MCF 10A (cell line): ENCODE results near the gene IGF1. TPM values are rescaled to one million over a fixed set of nuclear protein-coding genes. Genes with fewer than 3 reads are reported as not detected.

Experiments used
- BruUV-seq: library from RNA; stranded (reverse); fragments of 400-500 nt; replicated peaks from 2 replicates; lab custom pipeline; 2021; lab: Mats Ljungman, UMichigan
- CTCF ChIA-PET: fragments of 300-600 bp; sonication (Branson Sonifier 250); formaldehyde crosslinking; extraction: SDS; loops from one replicate; lab custom pipeline; 2021; ENCODE audit warnings: antibody characterized with exemption, inconsistent platforms; lab: Yijun Ruan, JAX
- POLR2A ChIA-PET: fragments of 300-600, 350-650 bp; sonication (Branson Sonifier 250); formaldehyde crosslinking; extraction: SDS; loops from one replicate; lab custom pipeline; 2020; ENCODE audit warnings: antibody characterized with exemption, inconsistent platforms; lab: Yijun Ruan, JAX
- DNase-seq: peaks from one replicate; pipeline ENCODE4 v3.0.0-alpha.2; 2018; ENCODE audit not compliant: unreplicated experiment
- H3K27ac Mint-ChIP-seq: one replicate; pipeline ENCODE4 v1.8.0; 2022; ENCODE audit warnings: mild to moderate bottlenecking, low read depth, mixed read lengths; ENCODE audit not compliant: unreplicated experiment
- H3K27me3 Mint-ChIP-seq: one replicate; pipeline ENCODE4 v1.8.0; 2022; ENCODE audit warnings: mixed read lengths; ENCODE audit not compliant: insufficient read depth, unreplicated experiment
- H3K36me3 Mint-ChIP-seq: one replicate; pipeline ENCODE4 v1.8.0; 2022; ENCODE audit warnings: mild to moderate bottlenecking, moderate library complexity, mixed read lengths; ENCODE audit not compliant: insufficient read depth, unreplicated experiment
- H3K4me1 Mint-ChIP-seq: one replicate; pipeline ENCODE4 v1.8.0; 2022; ENCODE audit warnings: mixed read lengths; ENCODE audit not compliant: insufficient read depth, unreplicated experiment
- H3K4me3 Mint-ChIP-seq: one replicate; pipeline ENCODE4 v1.8.0; 2022; ENCODE audit warnings: mild to moderate bottlenecking, moderate library complexity, mixed read lengths; ENCODE audit not compliant: unreplicated experiment
- H3K9me3 Mint-ChIP-seq: one replicate; pipeline ENCODE4 v1.8.0; 2022; ENCODE audit warnings: mixed read lengths; ENCODE audit not compliant: unreplicated experiment
- intact Hi-C: fragments of 100-400 bp; cut with micrococcal nuclease; formaldehyde crosslinking; loops from 2 replicates; pipeline ENCODE4 v1.14.1; 2022
- total RNA-seq: library from RNA; stranded (reverse); gene quantifications from 2 replicates; pipeline ENCODE4 v1.2.3, GENCODE V29; 2022
- TF ChIP-seq, protein P1 (sequence below): fragments of 200-600 bp; IDR thresholded peaks from one replicate; pipeline ENCODE4 v1.8.0; 2022; ENCODE audit warnings: antibody characterized with exemption, mild to moderate bottlenecking; ENCODE audit not compliant: unreplicated experiment

IGF1 gene
- total RNA-seq, 1 experiment from 2014 or later, result not detected

DNA sequence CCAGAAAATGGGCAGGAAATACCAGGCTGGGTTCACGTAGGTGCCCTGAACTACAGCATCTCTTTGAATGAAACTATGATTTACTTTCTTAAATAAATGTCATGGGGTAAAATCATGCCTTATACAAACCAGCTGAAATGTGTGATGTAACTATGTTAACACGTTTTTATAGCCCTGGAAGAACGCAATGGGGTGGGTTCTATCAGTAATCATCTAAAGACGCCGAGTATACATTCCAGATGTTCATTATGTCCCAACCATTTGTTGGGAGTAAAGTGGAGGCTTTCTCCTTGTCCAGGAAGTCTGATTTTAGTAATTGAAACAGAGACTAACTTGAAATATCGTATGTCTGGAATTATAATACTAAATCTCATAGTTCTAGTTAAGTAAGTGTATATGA, 16.2 kb upstream of the IGF1 start:
- no peak for DNase-seq
- no TSS peak for BruUV-seq
- TF ChIP-seq, protein P1, sequence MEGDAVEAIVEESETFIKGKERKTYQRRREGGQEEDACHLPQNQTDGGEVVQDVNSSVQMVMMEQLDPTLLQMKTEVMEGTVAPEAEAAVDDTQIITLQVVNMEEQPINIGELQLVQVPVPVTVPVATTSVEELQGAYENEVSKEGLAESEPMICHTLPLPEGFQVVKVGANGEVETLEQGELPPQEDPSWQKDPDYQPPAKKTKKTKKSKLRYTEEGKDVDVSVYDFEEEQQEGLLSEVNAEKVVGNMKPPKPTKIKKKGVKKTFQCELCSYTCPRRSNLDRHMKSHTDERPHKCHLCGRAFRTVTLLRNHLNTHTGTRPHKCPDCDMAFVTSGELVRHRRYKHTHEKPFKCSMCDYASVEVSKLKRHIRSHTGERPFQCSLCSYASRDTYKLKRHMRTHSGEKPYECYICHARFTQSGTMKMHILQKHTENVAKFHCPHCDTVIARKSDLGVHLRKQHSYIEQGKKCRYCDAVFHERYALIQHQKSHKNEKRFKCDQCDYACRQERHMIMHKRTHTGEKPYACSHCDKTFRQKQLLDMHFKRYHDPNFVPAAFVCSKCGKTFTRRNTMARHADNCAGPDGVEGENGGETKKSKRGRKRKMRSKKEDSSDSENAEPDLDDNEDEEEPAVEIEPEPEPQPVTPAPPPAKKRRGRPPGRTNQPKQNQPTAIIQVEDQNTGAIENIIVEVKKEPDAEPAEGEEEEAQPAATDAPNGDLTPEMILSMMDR, result no peak
- Mint-ChIP-seq H3K36me3 (no peaks in the 10 kb centered on the region), H3K9me3 (peaks cover 11% of the 10 kb centered on the region), H3K27me3 (peaks cover 4% of the 10 kb centered on the region), H3K27ac (no peak overlapping the region), H3K4me1 (no peaks in the 10 kb centered on the region), H3K4me3 (no peak overlapping the region)
- ChIA-PET POLR2A (no interaction called here), CTCF (interaction anchor here (1.5 to 2.0 kb wide), 2 partner anchors 12 to 13 kb away, joined by 7 to 9 read pairs; no protein-coding TSS in a partner anchor)
- intact Hi-C loops, result no loop called here

DNA sequence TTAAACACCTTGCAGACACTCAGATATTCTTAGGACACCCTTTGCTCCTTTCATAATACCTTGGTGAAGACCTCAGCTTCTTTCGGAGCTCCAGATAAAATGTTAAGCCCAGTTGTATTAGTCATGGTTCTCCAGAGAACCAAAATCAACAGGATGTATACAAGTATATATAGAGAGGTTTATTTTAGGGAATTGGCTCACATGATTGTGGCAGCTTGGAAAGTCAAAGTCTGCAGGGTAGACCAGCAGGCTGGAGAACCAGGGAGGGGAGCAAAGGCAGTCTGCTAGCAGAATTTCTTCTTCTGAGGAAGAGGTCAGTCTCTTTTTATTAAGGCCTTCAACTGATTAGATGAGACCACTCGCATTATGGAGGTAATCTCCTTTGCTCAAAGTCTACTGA, 6.9 kb upstream of the IGF1 start:
- intact Hi-C loops, result no loop called here
- H3K4me1 Mint-ChIP-seq, result peaks cover 8% of the 10 kb centered on the region
- no peak overlapping the region for H3K27ac Mint-ChIP-seq
- CTCF ChIA-PET, result interaction anchor here (0.6 to 1.0 kb wide), 3 partner anchors 17 to 800 kb away, joined by 3 to 4 read pairs (median 3); no protein-coding TSS in a partner anchor
- H3K9me3 Mint-ChIP-seq, result peaks cover 7% of the 10 kb centered on the region
- no TSS peak for BruUV-seq
- no peak overlapping the region for H3K4me3 Mint-ChIP-seq
- TF ChIP-seq, protein P1, result no peak
- no peak for DNase-seq
- POLR2A ChIA-PET, result no interaction called here
- no peaks in the 10 kb centered on the region for H3K36me3 Mint-ChIP-seq
- peaks cover 12% of the 10 kb centered on the region for H3K27me3 Mint-ChIP-seq

GRCh38 chr12:102486153-102486552, 5.8 kb upstream of the IGF1 start:
- intact Hi-C loops, result no loop called here
- DNase-seq, result no peak
- Mint-ChIP-seq H3K4me3 (no peak overlapping the region), H3K9me3 (peaks cover under 1% of the 10 kb centered on the region), H3K36me3 (no peaks in the 10 kb centered on the region), H3K27me3 (peaks cover 4% of the 10 kb centered on the region), H3K4me1 (peaks cover 8% of the 10 kb centered on the region), H3K27ac (no peak overlapping the region)
- ChIA-PET CTCF (interaction anchor here (0.5 to 1.0 kb wide), 7 partner anchors 12 to 542 kb away, joined by 3 to 4 read pairs (median 3); no protein-coding TSS in a partner anchor), POLR2A (no interaction called here)
- BruUV-seq, result no TSS peak
- TF ChIP-seq, protein P1, result no peak

DNA sequence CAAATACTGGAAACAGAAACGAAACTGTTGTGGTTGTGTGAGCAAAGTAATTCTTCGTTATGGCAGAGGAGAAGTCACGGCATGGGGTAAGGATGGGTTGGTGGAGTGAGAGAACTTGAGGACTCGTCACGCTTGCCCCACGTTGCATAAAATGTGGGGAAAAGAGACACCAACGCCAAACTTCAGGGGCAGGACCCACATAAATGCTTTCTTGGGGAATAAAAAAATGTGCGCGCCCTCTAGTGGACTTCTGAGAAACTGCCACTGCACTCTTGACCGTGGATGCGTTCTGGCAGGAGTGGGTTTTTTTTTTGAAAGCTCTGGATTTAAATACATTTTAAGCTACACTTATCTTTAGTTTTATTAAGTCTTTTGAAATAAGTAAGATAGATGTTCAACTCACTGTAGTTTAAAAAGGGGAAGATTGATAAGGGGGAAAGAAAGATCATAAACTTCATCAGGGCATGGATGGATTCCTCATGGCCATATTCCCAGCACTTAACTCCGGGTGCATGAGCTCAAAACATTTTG, 4.1 kb upstream of the IGF1 start:
- H3K27ac Mint-ChIP-seq, result peak overlapping the region; percentile 70
- no peaks in the 10 kb centered on the region for H3K9me3 Mint-ChIP-seq
- ChIA-PET CTCF (interaction anchor here (0.5 to 4.3 kb wide), 85 partner anchors 9 to 1023 kb away, joined by 3 to 85 read pairs (median 4); no protein-coding TSS in a partner anchor), POLR2A (interaction anchor here (0.6 to 1.2 kb wide), 2 partner anchors 9 to 313 kb away, joined by 3 read pairs; no protein-coding TSS in a partner anchor)
- no peaks in the 10 kb centered on the region for H3K36me3 Mint-ChIP-seq
- TF ChIP-seq, protein P1, result peak; percentile 80
- intact Hi-C loops, result loop anchor here (1.0 to 5.0 kb wide), 6 partner anchors 184 to 712 kb away; no protein-coding TSS in a partner anchor
- peak overlapping the region; percentile 67 for H3K4me3 Mint-ChIP-seq
- H3K4me1 Mint-ChIP-seq, result peaks cover 8% of the 10 kb centered on the region
- H3K27me3 Mint-ChIP-seq, result no peaks in the 10 kb centered on the region
- BruUV-seq, result no TSS peak
- DNase-seq, result peak; percentile 62
